GM21737 (cell line): ENCODE measurements around the gene LPO.
A peak's percentile ranks its signal among the peaks of the same experiment; 100 is the strongest.

Source experiments
- ATAC-seq: cut with Tn5 transposase; IDR thresholded peaks from one replicate; pipeline ENCODE4 v1.9.1; 2021; ENCODE audit warnings: mild to moderate bottlenecking, moderate library complexity; ENCODE audit not compliant: unreplicated experiment

LPO gene

DNA sequence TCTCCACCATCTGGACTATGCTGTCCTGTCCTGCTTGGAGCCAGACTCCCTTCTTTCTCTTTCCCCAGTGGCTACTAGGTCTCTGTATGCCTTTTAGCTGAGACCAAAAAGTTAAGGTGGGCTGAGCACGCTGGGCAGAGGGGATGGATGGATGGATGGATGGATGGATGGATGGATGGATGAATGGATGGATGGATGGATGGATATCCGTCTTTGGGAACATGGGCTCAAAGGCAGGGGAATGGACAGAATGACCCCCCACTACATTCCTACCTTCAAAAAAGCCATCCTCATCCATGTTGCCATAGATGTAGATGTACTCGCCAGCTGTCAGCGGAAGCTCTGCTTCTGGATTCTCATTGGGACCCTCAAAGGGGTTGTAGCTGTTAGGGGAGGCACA is 77.4 kb downstream of the LPO start:
- no peak for ATAC-seq

GRCh38 chr17:58316260-58316960 is 78.0 kb downstream of the LPO start:
- no peak for ATAC-seq

- ATAC-seq: peak; percentile 51
Measured at GRCh38 chr17:58317421-58318064, 79.2 kb downstream of the LPO start.

- ATAC-seq: no peak
Measured at GRCh38 chr17:58318065-58318481, 79.7 kb downstream of the LPO start.
